ENCODE data around the gene IFT74. TPM values are rescaled to one million over a fixed set of nuclear protein-coding genes. Genes with fewer than 3 reads are reported as not detected.

Gene IFT74
- total and polyA plus RNA-seq, 12 donors, result 12.1 to 39.2 (median 19.5) TPM

GRCh38 chr9:26983340-26983739 lies 27.1 kb downstream of the IFT74 start:
- Histone ChIP-seq H3K27ac (no peak overlapping the region), H3K36me3 (replicated peaks in 1 of 2) (peaks cover 0 to 18% of the 10 kb centered on the region in 2 donors), H3K27me3 (no peaks in the 10 kb centered on the region), H3K4me1 (replicated peaks in 1 of 2) (no peaks in the 10 kb centered on the region), H3K4me3 (no peak overlapping the region), H3K9me3 (replicated peaks in 1 of 3) (no peaks in the 10 kb centered on the region)
- WGBS, 4 donors, result 50 to 86% (median 79%) methylated on average over 1 of the region's 1 CpG
- DNase-seq, result no peak
- no peak for TF ChIP-seq CTCF (IDR thresholded peaks at IDR 0.05)
- TF ChIP-seq POLR2A (IDR thresholded peaks at IDR 0.05), result no peak
- intact Hi-C loops (cut with DNase I), result no loop called here

- DNase-seq, result no peak
- no peak for TF ChIP-seq POLR2A (IDR thresholded peaks at IDR 0.05)
- no peak for TF ChIP-seq CTCF (IDR thresholded peaks at IDR 0.05)
- H3K4me3 ChIP-seq, result no peak overlapping the region
- H3K9me3 ChIP-seq (replicated peaks in 1 of 3), result no peaks in the 10 kb centered on the region
- H3K27ac ChIP-seq, result no peak overlapping the region
- no peaks in the 10 kb centered on the region for H3K4me1 ChIP-seq (replicated peaks in 1 of 2)
- intact Hi-C loops (cut with DNase I), result no loop called here
- H3K27me3 ChIP-seq, result no peaks in the 10 kb centered on the region
- WGBS, 4 donors, result 87 to 92% (median 90%) methylated on average over 2 of the region's 2 CpGs
- no peaks in the 10 kb centered on the region for H3K36me3 ChIP-seq (replicated peaks in 1 of 2)
Measured at GRCh38 chr9:26995810-26996209, 39.6 kb downstream of the IFT74 start.

- intact Hi-C loops (cut with DNase I), result no loop called here
- Histone ChIP-seq H3K27ac (no peak overlapping the region), H3K36me3 (replicated peaks in 1 of 2) (no peaks in the 10 kb centered on the region), H3K9me3 (replicated peaks in 1 of 3) (no peaks in the 10 kb centered on the region), H3K4me3 (no peak overlapping the region), H3K4me1 (replicated peaks in 1 of 2) (no peaks in the 10 kb centered on the region), H3K27me3 (no peaks in the 10 kb centered on the region)
- no peak for DNase-seq
- TF ChIP-seq POLR2A (IDR thresholded peaks at IDR 0.05), result no peak
- TF ChIP-seq CTCF (IDR thresholded peaks at IDR 0.05), result no peak
- WGBS, 4 donors, result 92 to 99% (median 97%) methylated on average over 3 of the region's 3 CpGs
Measured at GRCh38 chr9:27003426-27004077, 47.3 kb downstream of the IFT74 start.

DNA sequence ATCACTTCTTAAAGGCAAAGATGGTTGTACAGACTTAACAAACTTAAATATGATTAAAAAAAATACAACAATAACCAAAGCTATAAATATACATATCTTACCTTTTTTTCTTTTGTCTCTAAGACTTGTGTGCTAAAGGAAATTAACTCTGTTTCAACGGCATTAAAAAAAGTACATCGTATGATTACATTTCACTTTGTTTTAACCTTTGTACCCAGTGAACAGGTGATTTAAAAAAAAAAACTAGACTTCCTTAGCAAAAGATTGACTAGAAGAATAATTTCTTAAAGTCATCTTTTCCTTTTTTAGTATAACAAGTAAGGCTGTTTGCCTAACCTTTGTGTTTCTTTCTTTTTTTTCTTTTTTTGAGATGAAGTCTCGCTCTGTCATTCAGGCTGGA lies 49.3 kb downstream of the IFT74 start, which contains the start of gene LRRC19:
Gene LRRC19 (minus strand): TSS at position 182 of the 400 bp plus-strand sequence. CDS start 5,978 bp downstream, outside the sequence.
- Histone ChIP-seq H3K27ac (no peak within 1 kb of the TSS), H3K4me1 (replicated peaks in 1 of 2) (no peaks in the 10 kb centered on the region), H3K27me3 (no peaks in the 10 kb centered on the region), H3K4me3 (no peak within 1 kb of the TSS), H3K9me3 (replicated peaks in 1 of 3) (no peaks in the 10 kb centered on the region), H3K36me3 (replicated peaks in 1 of 2) (no peaks in the 10 kb centered on the region)
- no peak for DNase-seq
- 93 to 97% (median 96%) methylated on average over 3 of the region's 3 CpGs for WGBS, 4 donors
- intact Hi-C loops (cut with DNase I), result no loop called here
- TF ChIP-seq POLR2A (IDR thresholded peaks at IDR 0.05) (no peak), CTCF (IDR thresholded peaks at IDR 0.05) (no peak)

Data from adrenal gland (tissue), 12 donors.